Activated T-cell treated with anti-CD3 and anti-CD28 coated beads for 48 hours (primary cell): ENCODE measurements around the gene ETFA.

Experiments
- DNase-seq: peaks from one replicate; pipeline ENCODE4 v3.0.0-alpha.2; 2020; ENCODE audit warnings: low read depth

The ETFA gene

DNA sequence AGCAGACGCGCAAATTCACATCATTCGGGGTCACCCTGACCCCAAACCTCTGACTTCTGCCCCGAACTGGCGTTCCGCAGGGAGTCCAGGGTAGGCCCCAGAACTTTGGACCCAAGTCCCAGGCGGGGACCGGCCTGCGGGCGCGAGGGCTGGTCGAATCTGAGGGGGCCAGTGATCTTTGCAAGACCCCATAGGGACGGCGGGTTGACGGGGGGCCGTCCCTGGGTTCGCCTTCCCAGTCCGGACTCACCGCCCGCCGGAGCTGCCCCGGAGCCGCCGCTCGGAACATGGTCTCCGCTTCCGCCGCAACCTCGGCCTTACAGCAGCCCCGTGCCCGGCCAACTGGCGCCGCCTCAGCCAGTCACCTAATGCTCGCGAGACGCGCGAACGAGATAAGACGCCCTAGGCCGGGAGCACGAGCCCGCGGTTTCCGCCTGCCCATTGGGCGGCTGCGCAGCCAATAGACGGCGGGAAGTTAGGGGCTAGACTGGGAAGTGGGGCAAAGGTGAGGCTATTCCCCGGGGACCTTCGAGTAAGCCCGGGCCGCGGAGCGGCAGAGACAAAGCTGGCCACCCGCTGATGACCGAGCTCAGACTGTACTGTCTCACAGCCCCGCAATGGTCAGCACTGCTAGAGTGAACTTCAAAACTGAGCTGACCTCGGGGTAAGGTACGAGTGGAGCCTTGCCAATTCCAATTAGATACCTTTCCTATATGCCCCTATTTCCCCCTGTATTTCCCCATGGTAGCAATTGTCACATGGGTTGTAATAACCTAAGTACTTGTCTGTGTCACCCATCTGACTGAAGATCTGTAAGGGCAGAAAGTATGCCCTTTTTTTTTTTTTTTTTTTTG lies at the start of gene ETFA:
Gene ETFA (minus strand): TSS at position 370 of the 854 bp plus-strand sequence. CDS start 81 bp downstream, at position 289.
- peak; percentile 92 for DNase-seq

- no peak for DNase-seq
These were observed 49.1 kb upstream of the ETFA start for GRCh38 chr15:76360416-76360815.

DNA sequence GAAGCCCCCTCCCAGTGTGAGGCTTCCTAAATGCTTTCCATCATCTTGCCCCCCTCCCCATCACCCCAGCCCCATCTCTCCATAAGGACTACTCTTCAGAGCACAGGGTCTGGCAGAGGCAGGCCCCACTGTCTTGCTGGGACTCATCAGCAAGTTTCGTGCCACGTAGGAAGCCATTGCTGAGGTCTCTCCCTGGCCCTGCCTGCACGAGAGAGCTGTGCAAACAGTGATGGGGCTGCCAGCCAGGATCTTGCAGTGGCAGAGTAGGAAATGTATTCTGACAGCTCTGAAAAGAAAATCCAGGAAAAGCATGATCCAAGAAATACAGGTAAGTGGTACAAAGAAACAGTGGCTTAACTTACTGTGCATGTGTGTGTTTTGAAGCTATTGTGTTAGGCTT lies 47.9 kb upstream of the ETFA start:
- DNase-seq: no peak

- DNase-seq: no peak
These were observed 47.2 kb upstream of the ETFA start for GRCh38 chr15:76358453-76358852.

DNA sequence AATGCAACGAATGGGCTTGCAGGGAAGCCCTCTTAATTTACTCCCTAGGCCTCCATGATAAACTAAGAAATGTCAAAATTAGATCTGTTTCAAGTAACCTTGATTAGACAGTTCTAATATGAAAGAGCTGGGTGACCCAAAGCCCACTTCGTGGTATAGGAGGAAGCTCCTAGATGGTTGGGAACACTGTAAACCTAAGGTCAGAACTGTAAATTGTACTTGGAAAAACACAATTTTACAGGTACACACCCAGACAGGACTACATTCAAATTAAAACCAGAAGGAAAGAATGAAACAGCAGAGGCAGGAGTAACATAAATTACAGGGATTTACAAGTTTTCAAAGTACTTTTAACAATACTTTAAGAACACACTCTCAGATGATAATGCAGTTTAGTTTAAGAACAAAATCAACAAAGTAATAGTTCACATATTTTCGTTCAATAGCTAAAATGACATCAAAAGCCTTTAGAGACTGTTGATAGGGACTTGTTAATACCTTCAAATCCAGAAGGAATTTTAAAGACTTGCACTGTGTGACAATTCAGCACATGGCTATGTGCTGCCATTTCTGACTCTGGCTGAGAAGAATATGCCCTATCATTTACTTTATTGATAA lies 43.7 kb upstream of the ETFA start:
- no peak for DNase-seq

DNA sequence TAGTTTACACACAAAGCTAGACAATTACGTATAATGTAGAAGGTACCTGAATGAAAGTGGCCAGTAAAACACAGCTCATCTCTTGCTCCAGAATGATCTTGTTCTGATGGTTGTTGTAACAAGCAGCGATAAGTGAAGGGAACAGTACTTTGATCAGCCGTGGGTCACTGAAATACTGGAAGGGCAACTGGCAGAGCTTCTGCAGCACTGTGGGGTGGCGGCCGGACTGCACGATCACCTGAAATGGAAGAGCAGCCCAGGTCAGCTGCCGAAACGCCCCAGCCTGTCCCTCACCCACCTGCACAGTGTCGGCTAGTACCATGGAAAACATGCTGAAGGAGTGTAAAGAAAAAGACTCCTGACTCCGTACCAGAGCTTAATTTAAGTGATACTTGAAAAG lies 42.6 kb upstream of the ETFA start:
- DNase-seq: no peak

DNA sequence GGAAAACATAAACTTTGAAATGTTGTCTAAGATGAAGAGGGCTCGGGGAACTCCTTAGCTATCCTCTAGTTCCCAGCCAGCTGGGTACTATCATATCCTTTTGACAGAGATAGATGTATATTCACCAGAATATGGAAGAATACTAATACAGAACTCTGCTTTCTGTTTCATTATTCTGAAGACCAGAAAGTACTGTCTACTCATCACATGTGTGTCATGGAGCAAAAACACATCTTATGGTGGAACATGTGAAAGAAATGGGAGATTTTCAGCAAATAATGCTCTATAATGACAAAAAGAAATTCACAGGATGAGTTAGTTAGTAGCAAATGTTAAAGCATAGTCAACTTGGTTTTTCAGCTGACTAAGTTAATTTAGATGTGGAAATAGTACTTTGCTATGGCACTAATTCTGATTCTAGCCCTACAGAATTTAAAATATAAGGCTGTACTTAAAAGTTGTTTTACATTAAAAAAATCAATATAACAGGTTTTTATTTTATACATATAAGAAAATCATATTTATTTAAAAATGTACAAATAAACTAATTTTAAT lies 41.8 kb upstream of the ETFA start:
- no peak for DNase-seq

GRCh38 chr15:76349301-76350070 lies 38.2 kb upstream of the ETFA start:
- no peak for DNase-seq

GRCh38 chr15:76347482-76348055 lies 36.3 kb upstream of the ETFA start:
- DNase-seq: no peak

DNA sequence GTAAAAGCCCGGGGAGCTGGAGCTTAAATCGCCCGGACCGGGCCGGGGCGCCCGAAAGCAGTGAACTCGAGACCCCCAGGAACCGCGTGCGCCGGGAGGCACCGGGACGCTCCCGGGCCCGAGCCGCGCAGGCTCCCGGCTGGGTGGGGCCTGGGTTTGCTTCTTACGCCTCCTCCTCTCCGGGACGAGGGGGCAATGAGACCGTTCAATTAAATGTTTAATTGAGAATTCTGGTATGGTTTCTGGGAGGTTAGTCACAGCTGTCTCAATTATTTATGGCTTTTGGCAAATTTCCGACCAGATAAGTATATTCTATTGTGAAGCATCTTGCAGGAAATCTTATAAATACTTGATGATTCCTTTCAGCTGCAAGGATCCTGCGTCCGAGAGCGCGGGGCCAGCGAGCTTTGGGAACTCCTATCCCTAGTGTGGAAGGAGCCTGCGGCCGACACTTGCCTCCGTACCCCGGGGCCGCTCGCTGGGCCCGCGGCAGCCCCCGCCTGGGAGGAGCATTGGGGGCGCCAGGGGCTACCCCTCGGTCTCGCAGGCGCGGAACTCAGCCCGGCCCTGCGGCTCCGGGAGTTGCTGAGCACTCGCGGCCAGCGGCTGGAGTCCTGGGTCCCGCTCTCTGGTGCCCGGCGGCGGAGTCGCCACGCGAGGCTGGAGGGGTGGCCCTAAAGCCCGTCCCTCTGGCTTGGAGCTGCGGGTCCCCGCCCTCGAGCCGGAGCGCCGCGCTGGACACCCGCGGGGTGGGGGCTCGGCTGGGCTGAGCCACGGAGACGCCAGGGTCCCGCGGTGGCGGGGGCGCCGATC lies 35.6 kb upstream of the ETFA start:
- no peak for DNase-seq

DNA sequence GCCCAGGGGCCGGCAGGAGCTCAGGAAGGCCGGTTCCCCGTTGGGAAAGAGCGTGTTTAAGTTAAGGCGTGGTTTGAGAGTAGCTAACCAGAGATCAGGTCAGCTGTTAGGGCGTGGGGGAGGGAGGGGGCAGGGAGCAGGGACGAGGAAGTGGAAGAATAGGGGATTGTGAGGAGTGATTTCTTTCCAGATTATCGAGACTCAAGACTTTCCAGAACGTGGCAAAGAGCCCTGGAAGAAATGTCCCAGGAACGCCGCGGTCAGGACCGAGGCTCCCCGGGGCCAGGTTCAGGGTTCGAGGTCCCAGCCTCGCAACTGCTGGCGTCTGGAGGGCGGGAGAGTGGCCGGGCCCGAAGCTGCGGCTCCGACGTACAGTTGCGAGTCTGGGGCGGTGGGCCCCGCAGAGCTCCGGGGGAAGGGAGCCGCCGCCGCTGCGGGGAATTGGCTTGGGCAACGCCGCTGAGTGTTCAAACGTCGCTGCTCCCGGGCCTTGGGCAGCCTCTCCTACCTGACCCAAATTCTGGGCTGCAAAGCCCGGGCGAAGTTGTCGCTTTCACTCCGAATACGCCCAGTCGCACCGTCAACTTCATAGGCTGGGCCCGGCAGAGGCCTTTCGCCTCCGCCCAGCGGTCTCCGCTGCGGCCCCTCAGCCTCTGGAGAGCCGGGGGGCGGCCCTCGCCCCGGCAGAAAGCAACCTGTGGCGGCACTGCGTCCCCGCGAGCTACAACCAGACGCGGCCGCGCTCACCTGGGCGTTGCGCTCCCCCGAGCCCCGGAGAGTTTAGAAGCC lies 34.8 kb upstream of the ETFA start:
- DNase-seq: no peak

DNA sequence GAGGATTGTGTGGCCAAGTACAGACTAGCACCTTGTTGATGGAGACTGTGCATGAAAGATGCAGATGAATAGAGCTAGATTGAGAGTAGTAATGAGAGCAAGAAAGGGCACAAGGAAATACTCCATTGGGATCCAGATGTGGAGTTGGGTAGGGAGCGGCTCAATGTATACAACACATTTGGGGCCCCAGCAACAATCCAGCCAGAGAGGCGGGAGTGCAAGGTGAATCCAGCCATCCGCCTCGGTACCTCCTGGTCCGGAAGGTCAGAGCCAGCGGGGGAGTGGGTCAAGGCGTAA lies 34.3 kb upstream of the ETFA start:
- no peak for DNase-seq

DNA sequence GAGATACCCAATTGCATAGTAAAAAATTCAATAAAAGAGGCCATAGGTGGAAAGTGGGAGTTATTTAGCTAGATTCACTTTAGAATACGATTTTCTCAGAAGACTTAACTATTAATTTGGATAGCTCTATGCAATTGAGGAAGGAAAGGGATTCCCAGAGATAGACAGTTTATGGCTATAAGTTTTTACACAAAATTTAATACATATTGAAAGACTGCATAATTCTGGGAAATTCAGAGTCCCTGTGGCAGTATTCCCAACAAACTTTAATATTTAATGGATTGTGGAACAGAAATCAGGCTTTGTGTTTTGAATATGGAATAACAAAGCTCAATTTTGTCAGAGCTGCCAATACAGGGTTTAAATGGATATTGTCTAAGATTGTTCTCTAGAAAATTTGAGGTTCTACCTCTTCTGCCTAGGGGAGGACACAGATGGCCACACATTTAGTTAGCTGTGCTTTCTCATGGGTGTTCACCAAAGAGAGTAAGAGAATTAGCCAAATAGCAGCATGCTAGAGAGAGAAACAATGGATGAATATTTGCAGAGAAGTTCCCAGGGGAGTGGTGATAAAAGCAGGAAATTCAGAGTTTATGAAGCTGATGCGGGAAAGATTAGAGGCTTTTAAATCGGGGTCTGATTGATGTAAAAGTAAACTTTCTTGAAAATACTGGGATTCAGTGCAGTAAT lies 33.8 kb upstream of the ETFA start:
- DNase-seq: no peak

DNA sequence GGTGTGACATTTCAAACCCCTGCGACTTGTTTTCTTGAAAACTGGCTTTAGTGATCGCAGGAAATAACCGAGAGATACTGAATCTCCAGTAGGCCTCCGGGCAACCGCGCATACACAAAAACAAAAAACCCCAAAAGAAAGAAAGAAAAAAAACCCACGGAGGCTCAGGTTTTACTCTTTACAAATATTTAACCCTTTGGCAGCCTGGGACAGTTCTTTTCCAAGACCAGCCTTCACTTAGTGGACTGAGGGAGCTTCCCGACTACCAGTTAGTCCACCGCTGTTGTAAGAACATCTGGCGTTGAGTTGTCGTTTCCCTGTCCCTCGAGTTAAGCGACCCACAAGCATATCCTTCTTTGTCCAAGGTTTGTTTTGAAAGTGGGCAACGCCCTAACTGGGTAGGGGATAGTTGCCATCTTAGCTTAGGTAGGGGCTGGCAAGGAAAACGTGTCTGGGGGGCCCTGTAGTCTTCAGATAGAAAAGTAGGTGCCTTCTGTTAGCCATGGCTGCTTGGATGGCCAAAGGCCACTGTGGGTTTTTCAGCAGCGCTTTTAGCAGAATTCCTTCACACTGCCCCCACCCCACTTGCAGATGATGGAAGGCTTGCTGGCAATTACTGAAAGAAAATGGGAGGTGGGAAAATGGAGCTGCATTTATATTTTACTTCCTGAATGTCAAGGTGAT lies 32.2 kb upstream of the ETFA start:
- no peak for DNase-seq

GRCh38 chr15:76342382-76343201 lies 31.3 kb upstream of the ETFA start:
- peak; percentile 20 for DNase-seq

DNA sequence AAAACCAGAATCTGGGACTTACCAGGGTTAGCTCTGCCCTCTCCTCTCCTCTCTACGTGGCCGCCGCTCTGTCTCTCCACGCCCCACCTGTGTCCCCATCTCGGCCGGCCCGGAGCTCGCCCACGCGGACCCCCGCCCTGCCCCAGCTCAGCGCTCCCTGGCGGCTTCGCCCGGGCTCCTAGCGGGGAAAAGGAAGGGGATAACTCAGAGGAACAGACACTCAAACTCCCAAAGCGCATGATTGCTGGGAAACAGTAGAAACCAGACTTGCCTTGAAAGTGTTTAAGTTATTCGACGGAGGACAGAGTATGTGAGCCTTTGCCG lies 30.8 kb upstream of the ETFA start:
- DNase-seq: no peak

- no peak for DNase-seq
These were observed 30.2 kb upstream of the ETFA start for GRCh38 chr15:76341366-76342057.

DNA sequence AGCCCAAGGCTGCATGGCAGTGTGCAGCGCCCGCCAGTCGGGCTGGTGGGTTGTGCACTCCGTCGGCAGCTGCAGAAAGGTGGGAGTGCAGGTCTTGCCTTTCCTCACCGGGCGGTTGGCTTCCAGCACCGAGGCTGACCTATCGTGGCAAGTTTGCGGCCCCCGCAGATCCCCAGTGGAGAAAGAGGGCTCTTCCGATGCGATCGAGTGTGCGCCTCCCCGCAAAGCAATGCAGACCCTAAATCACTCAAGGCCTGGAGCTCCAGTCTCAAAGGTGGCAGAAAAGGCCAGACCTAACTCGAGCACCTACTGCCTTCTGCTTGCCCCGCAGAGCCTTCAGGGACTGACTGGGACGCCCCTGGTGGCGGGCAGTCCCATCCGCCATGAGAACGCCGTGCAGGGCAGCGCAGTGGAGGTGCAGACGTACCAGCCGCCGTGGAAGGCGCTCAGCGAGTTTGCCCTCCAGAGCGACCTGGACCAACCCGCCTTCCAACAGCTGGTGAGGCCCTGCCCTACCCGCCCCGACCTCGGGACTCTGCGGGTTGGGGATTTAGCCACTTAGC lies 29.6 kb upstream of the ETFA start:
- DNase-seq: peak; percentile 54
